ENCODE measurements around the gene LILRB2.

GRCh38 chr19:54233941-54234340, 47.0 kb downstream of the LILRB2 start:
- no peak for TF ChIP-seq CTCF (IDR thresholded peaks at IDR 0.05; ENCODE audit: low read length)
- no peak for TF ChIP-seq EZH2 (IDR thresholded peaks at IDR 0.05; ENCODE audit: borderline replicate concordance, low read length)

All from OCI-LY1 (cell line).